GM12892 (cell line): Measurements from ENCODE around the gene PERM1.

Experiments
- POLR2A ChIP-seq: IDR thresholded peaks from 2 replicates; pipeline ENCODE4 v1.6.1; 2011; ENCODE audit warnings: low read depth, low read length, control low read depth
- POLR2AphosphoS5 ChIP-seq: IDR thresholded peaks from 2 replicates; pipeline ENCODE4 v1.6.1; 2011; ENCODE audit warnings: low read depth, low read length, control low read depth

DNA sequence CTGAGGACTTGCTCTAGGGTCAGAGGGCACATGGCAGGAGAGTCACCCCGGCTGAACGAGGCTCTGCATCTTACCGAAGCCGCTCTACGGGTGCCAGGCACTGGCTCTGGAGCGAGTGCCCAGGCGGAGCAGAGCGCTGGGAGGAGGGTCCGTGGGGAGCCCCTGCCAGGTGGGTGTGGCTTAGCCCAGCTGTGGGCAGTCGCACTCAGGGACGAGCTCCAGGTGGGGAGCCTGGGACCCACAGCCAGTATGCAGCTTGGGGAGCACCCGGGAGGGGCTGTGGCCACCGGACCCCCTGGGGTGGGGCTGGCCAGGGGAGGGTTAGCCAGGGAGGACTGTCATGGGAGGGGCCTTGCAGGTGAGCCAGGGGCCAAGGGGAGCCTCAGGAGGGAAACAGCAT is 41.8 kb upstream of the PERM1 start:
- TF ChIP-seq POLR2A (no peak), POLR2AphosphoS5 (no peak)
